NCI-H774 (cell line): ENCODE data around the gene NCAPD3.
"Not testable (repeated sequence)": the region's sequence is repeated elsewhere in the genome, so short reads cannot be mapped to it uniquely, and the experiment has no call there.

Source experiments
- DNase-seq: peaks from one replicate; lab custom pipeline; 2025; lab: John Stamatoyannopoulos, UW

Gene NCAPD3, protein sequence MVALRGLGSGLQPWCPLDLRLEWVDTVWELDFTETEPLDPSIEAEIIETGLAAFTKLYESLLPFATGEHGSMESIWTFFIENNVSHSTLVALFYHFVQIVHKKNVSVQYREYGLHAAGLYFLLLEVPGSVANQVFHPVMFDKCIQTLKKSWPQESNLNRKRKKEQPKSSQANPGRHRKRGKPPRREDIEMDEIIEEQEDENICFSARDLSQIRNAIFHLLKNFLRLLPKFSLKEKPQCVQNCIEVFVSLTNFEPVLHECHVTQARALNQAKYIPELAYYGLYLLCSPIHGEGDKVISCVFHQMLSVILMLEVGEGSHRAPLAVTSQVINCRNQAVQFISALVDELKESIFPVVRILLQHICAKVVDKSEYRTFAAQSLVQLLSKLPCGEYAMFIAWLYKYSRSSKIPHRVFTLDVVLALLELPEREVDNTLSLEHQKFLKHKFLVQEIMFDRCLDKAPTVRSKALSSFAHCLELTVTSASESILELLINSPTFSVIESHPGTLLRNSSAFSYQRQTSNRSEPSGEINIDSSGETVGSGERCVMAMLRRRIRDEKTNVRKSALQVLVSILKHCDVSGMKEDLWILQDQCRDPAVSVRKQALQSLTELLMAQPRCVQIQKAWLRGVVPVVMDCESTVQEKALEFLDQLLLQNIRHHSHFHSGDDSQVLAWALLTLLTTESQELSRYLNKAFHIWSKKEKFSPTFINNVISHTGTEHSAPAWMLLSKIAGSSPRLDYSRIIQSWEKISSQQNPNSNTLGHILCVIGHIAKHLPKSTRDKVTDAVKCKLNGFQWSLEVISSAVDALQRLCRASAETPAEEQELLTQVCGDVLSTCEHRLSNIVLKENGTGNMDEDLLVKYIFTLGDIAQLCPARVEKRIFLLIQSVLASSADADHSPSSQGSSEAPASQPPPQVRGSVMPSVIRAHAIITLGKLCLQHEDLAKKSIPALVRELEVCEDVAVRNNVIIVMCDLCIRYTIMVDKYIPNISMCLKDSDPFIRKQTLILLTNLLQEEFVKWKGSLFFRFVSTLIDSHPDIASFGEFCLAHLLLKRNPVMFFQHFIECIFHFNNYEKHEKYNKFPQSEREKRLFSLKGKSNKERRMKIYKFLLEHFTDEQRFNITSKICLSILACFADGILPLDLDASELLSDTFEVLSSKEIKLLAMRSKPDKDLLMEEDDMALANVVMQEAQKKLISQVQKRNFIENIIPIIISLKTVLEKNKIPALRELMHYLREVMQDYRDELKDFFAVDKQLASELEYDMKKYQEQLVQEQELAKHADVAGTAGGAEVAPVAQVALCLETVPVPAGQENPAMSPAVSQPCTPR (N-terminal part only)

DNA sequence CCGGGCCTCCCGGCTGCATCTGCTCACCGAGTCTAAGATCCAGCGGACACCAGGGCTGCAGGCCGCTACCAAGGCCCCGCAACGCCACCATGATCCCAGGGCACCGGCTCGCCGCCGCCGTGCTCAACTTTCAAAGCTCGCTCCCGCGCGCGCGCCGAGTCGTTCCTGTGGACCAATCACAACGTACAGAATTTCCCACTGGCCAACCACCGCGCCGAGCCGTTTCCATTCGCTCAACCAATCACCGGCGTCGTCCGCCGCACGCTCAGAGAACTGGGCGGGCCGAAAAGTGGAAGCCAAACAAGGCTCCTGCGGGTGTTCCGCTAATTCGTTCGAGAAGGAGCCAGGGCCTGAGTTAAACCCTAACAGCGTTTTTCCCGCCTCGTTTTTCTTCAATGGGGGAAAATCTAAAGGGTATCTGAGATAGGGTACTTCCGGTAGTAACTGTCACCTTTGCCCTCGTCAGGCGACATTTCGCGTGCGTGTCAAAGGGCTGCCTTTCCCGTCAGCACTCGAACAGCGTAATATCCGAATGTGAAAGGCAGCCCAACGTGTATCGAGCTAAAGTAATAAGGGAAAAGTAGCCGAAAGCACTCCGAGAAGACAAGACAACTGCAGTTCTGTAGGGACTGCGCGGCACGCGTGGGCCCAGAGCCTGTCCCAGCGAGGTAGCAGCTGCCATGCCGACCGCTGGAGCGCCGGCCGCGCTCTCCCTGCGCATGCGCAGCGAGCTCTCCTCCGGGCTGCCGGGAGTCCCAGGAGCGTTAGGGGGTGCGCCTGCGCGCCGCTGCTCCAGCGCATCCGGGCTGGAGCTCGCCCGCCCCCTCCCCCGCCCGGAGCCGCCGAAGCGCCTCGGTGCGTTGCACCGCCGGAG, at the start of gene NCAPD3, which contains the start of gene VPS26B:
Gene NCAPD3 (minus strand): TSS at position 132 of the 874 bp plus-strand sequence. CDS start 41 bp downstream, at position 91.
Gene VPS26B (plus strand): TSS at position 836 of the 874 bp plus-strand sequence. CDS start 452 bp downstream, outside the sequence.
- peak; percentile 98 for DNase-seq

DNA sequence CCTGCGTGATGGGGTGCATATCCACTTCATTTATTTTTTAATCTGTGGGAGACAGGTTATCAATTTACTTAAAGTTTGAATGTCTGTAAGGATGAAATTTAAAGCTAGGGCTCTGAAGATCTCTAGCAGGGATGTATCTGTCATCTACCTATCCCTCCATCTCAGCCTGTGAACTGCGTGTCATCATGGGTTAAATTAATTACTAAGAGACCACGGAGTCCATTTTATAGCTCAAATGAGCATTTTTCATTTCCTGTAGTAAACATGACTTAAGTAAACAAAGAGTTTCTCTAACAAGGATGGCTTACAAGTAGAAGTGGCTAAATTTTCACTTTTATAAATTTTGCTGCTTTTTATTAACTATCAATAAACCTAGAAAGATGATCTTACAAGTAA, 49.5 kb upstream of the NCAPD3 start:
- DNase-seq: no peak

DNA sequence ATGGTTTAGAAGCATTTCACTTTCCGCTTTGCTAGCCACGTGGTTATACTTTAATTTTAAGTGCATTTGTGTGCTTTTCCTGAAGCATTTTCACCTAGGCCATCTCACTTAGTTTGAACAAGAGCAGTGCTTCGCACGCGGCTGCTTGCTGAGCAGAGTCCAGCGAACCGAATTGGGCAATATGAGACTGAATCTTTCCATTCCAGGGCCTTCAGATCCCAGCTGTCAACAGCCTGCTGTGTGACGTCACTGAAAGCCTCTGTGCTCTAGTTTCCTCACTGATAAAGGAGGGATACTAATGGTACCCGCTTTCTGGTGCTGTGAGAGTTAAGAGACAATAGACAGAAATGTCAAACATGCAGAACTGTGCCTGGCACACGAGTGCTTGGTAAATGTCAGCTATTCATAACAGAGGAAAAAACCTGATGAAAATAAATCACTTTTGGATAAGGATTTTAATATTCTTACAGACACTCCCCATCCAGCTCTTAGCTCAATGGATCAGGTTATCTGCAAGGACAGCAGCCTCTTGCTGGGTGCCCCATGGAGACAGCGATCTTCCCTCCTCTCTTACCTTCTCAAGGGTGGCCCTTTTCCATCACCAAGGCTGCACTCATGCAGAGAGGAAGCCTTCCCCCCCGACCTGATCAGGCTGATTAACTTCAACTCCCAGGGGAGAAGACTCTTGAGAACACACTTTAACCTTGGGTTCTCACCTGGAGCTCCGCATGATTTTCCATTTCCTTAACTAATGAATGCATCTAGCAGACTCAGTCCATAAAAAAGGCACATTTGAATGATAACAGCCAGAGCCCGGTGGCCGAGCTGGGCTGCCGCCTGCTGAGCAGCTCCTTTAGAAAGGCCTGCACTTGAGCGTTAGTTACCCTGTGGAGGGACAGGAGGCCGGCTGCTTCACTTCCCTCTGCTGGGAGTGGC, 48.9 kb upstream of the NCAPD3 start:
- DNase-seq: no peak

DNA sequence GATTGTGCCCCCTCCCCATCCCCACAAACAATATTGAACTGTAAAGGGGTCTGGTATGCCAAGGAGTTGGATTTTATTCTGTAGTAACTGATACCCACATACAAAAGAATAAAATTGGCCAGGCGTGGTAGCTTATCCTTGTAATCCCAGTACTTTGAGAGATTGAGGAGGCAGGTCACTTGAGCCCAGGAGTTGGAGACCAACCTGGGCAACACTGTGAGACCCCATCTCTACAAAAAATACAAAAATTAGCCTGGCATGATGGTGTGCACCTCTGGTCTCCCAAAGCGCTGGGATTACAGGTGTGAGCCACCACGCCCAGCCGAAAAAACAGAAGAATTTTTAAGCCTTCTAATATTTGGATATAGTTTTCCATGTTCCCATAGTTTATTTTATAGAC, 48.2 kb upstream of the NCAPD3 start:
- no peak for DNase-seq

DNA sequence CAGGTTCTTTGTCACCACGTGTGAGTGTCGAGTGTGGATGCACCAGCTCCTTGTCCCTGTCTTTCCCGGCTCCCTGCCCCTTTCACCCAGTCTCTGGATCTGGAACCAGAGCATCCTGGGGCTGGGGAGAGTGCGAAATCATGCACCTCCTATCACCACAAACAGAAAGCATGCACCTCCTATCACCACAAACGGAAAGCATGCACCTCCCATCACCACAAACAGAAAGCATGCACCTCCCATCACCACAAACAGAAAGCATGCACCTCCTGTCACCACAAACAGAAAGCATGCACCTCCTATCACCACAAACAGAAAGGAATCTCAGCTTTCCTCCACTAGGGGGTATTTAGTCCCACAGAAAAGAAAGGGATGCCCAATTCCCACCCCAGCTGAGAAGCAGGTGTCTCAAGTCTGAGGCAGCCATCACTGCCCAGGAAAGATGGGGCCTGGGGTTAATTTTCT, 46.5 kb upstream of the NCAPD3 start:
- DNase-seq: no peak

DNA sequence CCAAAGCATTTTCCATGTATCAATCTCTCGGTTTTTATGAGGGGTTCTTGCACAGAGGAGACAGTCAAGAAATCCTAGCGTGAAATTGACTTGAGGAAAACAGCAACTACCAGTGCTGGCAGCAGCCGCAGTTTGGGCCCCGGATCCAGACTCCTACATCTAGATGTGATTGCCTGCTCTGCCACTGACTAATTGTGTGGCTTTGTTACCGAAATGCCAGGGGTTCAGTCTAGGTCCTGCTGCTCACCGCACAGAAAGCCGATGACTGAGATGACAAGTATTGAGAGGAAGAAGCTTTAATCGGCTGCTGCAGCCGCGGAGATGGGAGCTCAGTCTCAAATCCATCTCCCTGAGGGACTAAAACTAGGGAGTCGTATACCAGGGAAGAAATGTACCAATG, 44.2 kb upstream of the NCAPD3 start:
- DNase-seq: no peak

DNA sequence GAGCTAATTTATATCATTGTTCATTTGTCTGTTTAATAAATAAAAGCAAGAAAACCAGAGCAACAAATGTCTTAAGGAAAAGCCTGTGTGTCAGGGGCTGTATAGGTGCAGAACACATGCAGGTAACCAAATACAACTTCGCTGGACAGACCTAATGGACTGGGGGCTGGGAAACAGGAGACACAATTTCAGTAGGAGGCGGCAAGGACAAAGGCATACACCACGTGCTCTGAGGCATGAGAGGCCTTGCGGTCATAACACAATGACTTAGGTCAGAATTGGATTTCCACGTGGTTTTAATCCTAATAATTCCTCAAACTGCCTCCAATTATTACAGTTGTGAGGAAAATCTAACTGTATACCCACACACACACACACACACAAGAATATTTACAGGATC, 43.7 kb upstream of the NCAPD3 start:
- no peak for DNase-seq

DNA sequence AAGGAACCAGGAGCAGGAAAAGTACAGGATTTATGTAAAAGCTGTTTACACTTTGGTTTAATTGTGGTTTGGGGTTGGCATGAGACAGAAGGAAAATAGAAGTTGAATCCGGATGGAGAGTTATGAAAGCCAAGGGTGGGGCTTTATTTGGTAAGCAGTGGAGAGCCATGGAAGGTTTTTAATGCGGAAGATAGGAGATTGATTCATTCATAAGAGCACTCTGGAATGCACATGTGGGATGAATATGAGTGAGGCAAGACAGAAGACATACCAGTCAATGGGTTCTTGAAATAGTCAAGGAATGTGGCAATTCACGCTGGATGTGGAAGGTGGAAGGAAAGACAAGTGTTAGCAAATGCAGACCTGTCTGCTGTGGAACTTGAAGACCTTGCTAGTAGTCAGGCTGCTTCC, 43.1 kb upstream of the NCAPD3 start:
- no peak for DNase-seq

DNA sequence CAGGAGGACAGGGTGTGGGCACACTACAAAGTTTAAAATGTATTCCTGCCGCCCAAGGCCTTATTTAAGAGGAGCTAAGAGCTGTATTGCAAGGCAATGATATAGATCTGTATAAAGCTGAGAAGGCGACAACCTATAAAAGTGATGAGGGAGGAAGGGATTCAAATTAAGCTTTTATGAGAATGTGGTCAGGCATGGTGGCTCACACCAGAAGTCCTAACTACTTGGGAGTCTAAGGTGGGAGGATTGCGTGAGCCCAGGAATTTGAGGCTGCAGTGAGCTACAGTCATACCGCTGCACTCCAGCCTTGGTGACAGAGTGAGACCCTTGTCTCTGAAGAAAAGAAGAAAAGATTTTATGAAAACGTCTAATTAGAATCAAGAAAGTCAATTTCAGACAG, 42.7 kb upstream of the NCAPD3 start:
- DNase-seq: no peak

DNA sequence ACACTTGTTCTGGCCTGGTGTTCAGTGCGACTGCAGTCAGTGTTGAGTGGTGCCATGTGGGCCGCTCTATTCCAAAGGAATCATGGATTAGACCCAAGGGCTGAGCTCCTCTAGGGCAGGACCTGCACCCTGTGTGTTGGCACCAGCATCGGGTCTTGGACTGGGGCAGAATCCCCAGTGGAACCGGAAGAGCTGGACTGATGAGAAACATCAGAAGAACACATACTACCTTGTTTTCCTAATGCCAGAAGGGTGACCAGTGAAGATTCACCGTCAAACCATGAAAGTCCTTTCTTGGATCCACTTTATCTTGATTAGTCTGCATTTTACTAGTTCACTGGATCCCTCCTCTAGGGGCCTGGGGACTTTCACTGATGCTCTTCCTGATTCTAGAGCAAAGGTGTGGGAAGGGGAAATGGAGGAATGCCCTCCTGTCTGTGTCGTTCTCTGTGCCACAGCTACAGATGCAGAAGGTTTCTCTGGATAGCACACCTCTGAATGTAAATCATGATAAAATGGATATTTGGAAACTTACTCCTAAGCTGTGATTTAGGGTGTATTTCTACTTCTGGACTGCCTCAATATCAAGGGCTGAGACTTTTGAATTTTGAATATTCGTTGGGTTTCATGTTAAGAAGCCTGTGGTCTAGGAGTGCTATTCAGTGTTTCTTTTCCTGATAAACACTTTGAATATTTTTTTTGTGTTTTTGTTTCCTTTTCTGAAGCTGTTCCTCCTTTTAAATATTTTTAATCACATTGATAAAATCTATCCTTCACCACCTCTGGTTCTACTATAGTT, 41.4 kb upstream of the NCAPD3 start:
- no peak for DNase-seq

DNA sequence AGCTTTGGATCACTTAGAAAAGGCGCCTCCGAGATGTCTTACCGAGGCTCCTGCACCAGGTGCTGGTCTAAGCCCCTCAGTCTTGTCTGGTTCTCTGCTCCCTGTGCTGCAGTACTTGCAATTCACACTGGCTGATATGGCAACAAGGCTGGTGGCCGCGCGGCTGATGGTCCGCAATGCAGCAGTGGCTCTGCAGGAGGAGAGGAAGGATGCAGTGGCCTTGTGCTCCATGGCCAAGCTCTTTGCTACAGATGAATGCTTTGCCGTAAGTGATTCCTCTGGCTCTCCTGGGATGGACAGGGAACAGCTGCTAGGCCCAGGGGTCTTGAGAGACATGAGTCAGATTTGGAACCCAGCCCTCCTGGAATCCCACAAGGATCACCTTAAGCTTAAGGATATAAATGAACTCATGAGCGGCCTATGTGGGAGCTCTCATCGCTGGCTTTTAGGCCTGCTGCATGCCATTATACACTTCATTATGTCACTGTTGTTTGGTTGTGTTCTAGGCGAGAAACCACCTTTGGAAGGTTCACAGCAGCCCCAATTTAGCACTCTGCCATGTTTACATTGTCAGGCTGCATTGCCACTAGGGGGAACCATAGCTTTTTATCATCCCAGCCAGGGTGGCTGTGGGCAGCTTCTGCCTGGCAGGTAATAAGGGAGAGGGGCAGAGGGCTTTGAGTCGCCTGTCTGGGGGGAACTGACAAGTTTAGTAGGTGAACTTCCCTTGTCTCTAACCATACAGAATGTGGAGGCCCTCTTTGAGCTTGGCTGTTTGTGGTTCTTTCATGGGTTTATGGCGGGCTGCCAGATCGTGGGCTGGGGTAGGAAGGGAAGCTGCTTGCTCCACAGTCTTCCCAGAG, 38.1 kb upstream of the NCAPD3 start:
- DNase-seq: no peak

DNA sequence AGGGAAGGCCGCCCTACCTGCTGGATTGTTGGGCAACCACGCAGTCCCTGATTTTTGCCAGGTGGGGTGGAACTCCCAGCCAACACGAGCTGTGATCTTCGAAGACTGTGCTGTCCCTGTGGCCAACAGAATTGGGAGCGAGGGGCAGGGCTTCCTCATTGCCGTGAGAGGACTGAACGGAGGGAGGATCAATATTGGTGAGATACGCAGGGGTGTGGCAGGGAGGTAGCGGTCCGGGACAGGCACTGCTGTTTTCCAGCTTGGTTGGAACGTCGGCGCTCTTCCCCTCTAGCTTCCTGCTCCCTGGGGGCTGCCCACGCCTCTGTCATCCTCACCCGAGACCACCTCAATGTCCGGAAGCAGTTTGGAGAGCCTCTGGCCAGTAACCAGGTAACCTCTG, 37.2 kb upstream of the NCAPD3 start:
- no peak for DNase-seq

DNA sequence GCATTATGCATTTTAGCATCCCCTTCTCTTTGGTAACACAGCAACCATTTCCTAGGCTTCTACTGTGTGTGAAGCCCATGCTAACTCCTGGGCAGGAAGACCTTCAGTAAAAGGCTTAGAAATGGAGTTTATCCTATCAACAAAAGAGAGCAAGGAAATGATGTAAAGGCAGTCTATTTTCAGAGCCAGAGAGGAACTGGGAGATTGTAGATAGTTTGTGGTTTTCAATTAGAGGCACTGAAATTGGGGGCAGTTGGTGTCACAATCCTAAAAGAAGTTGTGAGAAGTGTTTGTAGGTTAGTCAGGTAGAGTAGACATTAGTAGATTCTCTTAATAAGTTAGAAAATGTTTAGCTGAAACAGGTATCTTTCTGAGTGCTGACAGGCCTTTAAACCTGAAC, 36.7 kb upstream of the NCAPD3 start:
- DNase-seq: no peak

DNA sequence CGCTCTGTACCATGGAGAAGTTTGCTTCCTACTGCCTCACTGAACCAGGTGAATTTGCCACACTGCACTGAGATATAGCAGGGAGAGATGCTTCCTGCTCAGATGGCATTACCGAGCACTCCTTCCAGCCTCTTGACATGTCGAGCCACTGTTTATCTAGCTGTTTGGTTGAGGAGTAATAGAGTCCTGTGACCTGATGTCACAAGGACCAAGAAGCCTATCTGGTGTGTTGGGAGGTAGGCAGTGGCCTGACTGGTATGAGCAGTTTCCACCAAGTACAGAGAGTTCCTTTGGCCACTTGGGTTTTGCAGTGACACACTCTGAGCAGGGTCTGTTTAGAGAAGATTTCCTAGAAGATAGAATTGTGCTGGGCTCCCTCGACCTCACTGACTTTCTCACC, 34.8 kb upstream of the NCAPD3 start:
- no peak for DNase-seq

DNA sequence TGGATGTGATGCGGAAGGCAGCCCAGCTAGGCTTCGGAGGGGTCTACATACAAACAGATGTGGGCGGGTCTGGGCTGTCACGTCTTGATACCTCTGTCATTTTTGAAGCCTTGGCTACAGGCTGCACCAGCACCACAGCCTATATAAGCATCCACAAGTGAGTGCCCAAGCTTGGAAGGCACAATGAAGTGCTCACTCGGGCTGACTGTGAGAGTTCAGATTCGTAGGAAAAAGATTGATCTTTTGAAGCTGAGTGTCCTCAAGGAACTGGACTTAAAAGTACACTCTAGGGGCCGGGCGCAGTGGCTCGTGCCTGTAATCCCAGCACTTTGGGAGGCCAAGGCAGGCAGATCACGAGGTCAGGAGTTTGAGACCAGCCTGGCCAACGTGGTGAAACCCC, 33.3 kb upstream of the NCAPD3 start:
- no peak for DNase-seq

DNA sequence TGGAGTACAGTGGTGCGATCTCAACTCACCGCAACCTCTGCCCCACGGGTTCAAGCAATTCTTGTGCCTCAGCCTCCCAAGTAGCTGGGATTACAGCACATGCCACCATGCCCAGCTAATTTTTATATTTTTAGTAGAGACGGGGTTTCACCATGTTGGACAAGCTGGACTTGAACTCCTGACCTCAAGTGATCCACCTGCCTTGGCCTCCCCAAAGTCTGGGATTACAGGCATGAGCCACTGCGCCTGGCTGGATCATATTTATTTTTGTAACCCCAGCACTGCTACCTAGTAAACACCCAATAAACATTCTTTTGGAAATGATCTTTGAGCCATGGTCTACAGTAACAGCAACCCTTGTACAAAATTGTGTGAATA, 31.4 kb upstream of the NCAPD3 start:
- DNase-seq: not testable (repeated sequence)

DNA sequence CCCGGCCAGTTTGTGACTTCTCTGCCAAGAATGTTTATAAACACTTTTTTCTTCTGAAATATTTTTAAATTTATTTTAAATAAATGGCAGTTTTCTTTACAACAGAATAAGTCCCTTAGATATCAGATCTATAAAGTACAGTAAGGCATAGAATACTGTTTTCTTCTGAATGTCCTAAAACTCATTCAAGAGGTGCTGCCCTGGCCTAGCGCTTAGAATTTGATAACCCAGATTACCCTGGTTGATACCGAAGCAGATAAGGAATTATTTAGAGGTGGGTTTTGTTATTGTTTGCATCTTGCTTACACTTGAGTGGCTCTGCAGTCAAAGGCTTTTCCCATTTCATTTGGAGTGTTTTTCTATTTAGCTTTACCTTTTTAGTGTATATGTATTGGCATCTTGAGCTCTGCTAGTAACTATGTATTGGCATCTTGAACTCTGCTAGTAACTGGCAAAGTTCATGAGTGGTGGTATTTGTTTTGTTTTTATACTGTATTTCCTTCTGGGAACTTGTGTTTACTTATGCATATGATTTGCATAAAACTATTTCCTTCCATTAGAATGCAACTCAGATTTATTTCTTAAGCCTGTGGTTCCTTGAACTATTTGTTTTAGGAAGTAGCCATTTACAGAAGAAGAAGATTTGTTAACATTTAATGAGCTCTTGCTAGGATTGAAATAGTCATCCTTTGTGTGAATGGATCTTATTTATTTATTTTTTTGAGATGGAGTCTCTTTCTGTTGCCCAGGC, 30.8 kb upstream of the NCAPD3 start:
- no peak for DNase-seq
